ENCODE results near the gene SNTN. TPM values are rescaled to one million over a fixed set of nuclear protein-coding genes. Genes with fewer than 3 reads are reported as not detected.
"Not testable (repeated sequence)": the region's sequence is repeated elsewhere in the genome, so short reads cannot be mapped to it uniquely, and the experiment has no call there.

The SNTN gene
- total RNA-seq, 4 donors from 2014 or later, result not detected

GRCh38 chr3:63644212-63644797, 8.2 kb upstream of the SNTN start:
- Histone ChIP-seq H3K36me3 (no peaks in the 10 kb centered on the region), H3K27me3 (no peaks in the 10 kb centered on the region), H3K9me3 (no peaks in the 10 kb centered on the region), H3K4me3 (no peak overlapping the region), H3K4me1 (no peaks in the 10 kb centered on the region), H3K27ac (no peak overlapping the region)
- DNase-seq, result no peak
- no peak for TF ChIP-seq POLR2A (IDR thresholded peaks at IDR 0.05)
- TF ChIP-seq, protein P1, sequence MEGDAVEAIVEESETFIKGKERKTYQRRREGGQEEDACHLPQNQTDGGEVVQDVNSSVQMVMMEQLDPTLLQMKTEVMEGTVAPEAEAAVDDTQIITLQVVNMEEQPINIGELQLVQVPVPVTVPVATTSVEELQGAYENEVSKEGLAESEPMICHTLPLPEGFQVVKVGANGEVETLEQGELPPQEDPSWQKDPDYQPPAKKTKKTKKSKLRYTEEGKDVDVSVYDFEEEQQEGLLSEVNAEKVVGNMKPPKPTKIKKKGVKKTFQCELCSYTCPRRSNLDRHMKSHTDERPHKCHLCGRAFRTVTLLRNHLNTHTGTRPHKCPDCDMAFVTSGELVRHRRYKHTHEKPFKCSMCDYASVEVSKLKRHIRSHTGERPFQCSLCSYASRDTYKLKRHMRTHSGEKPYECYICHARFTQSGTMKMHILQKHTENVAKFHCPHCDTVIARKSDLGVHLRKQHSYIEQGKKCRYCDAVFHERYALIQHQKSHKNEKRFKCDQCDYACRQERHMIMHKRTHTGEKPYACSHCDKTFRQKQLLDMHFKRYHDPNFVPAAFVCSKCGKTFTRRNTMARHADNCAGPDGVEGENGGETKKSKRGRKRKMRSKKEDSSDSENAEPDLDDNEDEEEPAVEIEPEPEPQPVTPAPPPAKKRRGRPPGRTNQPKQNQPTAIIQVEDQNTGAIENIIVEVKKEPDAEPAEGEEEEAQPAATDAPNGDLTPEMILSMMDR (IDR thresholded peaks at IDR 0.05), result no peak

GRCh38 chr3:63644928-63645781, 7.3 kb upstream of the SNTN start:
- DNase-seq, result peak in 2 of 3 donors; percentile 67 to 73
- Histone ChIP-seq H3K4me3 (peak overlapping the region in 2 of 4 donors; percentile 28 to 38), H3K27ac (peak overlapping the region in 1 of 4 donors; percentile 43)
- not testable (repeated sequence) for H3K9me3 ChIP-seq, H3K4me1 ChIP-seq, H3K36me3 ChIP-seq, H3K27me3 ChIP-seq
- TF ChIP-seq POLR2A (IDR thresholded peaks at IDR 0.05), result peak; percentile 21 to 23

DNA sequence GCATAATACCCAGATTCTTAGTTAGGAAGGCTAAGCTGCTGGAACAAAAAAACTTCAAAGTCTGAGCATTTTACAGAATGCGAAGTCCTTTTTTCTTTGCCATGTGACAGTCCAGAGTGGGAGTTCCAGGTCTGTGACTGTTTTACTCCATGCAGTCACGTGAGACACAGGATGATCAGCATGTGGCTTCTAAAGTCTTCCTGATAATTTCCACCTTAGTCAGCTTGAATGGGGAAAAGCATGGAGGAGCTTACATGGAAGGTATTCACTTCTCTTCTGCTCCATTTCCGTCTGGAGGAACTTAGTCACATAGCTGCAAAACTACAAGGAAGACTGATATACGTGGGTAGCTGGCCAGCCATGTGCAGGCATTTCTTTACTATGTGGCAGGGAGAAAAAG, 1.7 kb downstream of the SNTN start:
- no peak overlapping the region for H3K27ac ChIP-seq
- TF ChIP-seq POLR2A (IDR thresholded peaks at IDR 0.05), result no peak
- TF ChIP-seq, protein P1 (IDR thresholded peaks at IDR 0.05), result no peak
- no peaks in the 10 kb centered on the region for H3K4me1 ChIP-seq
- no peak for DNase-seq
- no peaks in the 10 kb centered on the region for H3K36me3 ChIP-seq
- H3K4me3 ChIP-seq, result no peak overlapping the region
- H3K27me3 ChIP-seq, result no peaks in the 10 kb centered on the region
- H3K9me3 ChIP-seq, result no peaks in the 10 kb centered on the region

- Histone ChIP-seq H3K4me3 (no peak overlapping the region), H3K9me3 (no peaks in the 10 kb centered on the region), H3K36me3 (no peaks in the 10 kb centered on the region), H3K27ac (no peak overlapping the region), H3K27me3 (no peaks in the 10 kb centered on the region), H3K4me1 (no peaks in the 10 kb centered on the region)
- TF ChIP-seq, protein P1 (IDR thresholded peaks at IDR 0.05), result no peak
- no peak for TF ChIP-seq POLR2A (IDR thresholded peaks at IDR 0.05)
- DNase-seq, result no peak
Measured at GRCh38 chr3:63654931-63655330, 2.5 kb downstream of the SNTN start.

DNA sequence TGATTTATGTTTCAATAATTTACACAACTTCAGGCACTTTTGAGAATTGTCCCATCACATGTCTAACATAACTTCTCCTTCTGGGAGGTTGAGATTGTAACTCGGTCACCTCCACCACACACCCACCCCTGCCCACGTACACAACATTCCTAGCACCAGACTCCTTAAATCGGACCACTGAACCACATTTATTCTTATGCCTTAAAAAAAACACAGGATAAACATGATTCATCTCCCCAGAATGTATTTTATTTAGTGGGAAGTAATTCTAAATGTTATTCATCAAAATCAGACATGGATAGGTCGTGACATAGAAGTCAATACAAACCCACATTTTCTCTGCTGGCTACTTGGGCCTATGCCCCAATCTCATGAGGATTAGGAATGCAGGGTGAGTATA, 3.0 kb downstream of the SNTN start:
- no peaks in the 10 kb centered on the region for H3K9me3 ChIP-seq
- TF ChIP-seq POLR2A (IDR thresholded peaks at IDR 0.05), result no peak
- TF ChIP-seq, protein P1 (IDR thresholded peaks at IDR 0.05), result no peak
- H3K36me3 ChIP-seq, result no peaks in the 10 kb centered on the region
- no peak overlapping the region for H3K4me3 ChIP-seq
- no peak for DNase-seq
- no peak overlapping the region for H3K27ac ChIP-seq
- H3K27me3 ChIP-seq, result no peaks in the 10 kb centered on the region
- no peaks in the 10 kb centered on the region for H3K4me1 ChIP-seq

DNA sequence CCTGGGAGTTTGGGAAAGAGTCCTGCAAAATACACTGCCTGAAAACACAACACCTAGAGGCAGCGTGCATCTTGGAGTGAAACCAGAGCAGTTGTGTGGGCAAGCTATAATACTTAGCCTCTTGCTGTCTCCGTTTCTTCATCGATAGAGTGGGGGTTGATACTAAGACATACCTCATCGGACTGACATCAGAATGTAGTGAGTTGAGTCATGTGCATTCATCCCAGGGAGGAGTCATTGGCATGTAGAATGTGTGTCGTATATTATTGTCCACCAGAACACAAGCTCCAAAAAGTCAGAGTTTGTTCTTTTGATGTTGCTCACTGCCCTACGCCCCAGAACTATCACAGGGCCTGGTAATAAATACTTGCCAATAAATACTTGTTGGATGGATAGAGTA, 4.3 kb downstream of the SNTN start:
- H3K36me3 ChIP-seq, result no peaks in the 10 kb centered on the region
- H3K27me3 ChIP-seq, result no peaks in the 10 kb centered on the region
- no peak for DNase-seq
- no peak overlapping the region for H3K4me3 ChIP-seq
- no peak overlapping the region for H3K27ac ChIP-seq
- TF ChIP-seq, protein P1 (IDR thresholded peaks at IDR 0.05), result no peak
- TF ChIP-seq POLR2A (IDR thresholded peaks at IDR 0.05), result no peak
- H3K9me3 ChIP-seq, result no peaks in the 10 kb centered on the region
- no peaks in the 10 kb centered on the region for H3K4me1 ChIP-seq

All from Peyer's patch (tissue), 4 donors.